H9 (cell line): ENCODE results near the gene CRMP1. TPM values are rescaled to one million over a fixed set of nuclear protein-coding genes. Genes with fewer than 3 reads are reported as not detected.

Experiments
- DNase-seq: peaks from one replicate; pipeline ENCODE4 v3.0.0-alpha.2; 2017
- H2AFZ ChIP-seq: one replicate; pipeline ENCODE4 v1.6.1; 2013; ENCODE audit warnings: mild to moderate bottlenecking, low read length, control low read depth, moderate library complexity
- H2AK5ac ChIP-seq: 2 replicates; pipeline ENCODE4 v1.6.1; 2013; ENCODE audit warnings: low read length, control low read depth, mixed read lengths; ENCODE audit not compliant: insufficient read length
- H2BK120ac ChIP-seq: one replicate; pipeline ENCODE4 v1.6.1; 2013; ENCODE audit warnings: low read depth, mild to moderate bottlenecking, low read length, control low read depth, inconsistent platforms; ENCODE audit not compliant: poor library complexity, severe bottlenecking
- H2BK12ac ChIP-seq: 2 replicates; pipeline ENCODE4 v1.6.1; 2013; ENCODE audit warnings: low read length, control low read depth, mixed read lengths, low read depth; ENCODE audit not compliant: insufficient read length
- H2BK15ac ChIP-seq: 2 replicates; pipeline ENCODE4 v1.6.1; 2013; ENCODE audit warnings: low read depth, low read length, control low read depth
- H2BK20ac ChIP-seq: one replicate; pipeline ENCODE4 v1.6.1; 2013; ENCODE audit warnings: low read depth, mild to moderate bottlenecking, low read length, control low read depth, inconsistent platforms; ENCODE audit not compliant: poor library complexity, severe bottlenecking
- H2BK5ac ChIP-seq: 2 replicates; pipeline ENCODE4 v1.6.1; 2013; ENCODE audit warnings: low read length, control low read depth, mixed read lengths; ENCODE audit not compliant: insufficient read length
- H3K14ac ChIP-seq: 2 replicates; pipeline ENCODE4 v1.6.1; 2013; ENCODE audit warnings: low read length, control low read depth; ENCODE audit not compliant: insufficient read depth
- H3K18ac ChIP-seq: 2 replicates; pipeline ENCODE4 v1.6.1; 2013; ENCODE audit warnings: low read depth, mild to moderate bottlenecking, mixed read lengths, low read length, control low read depth; ENCODE audit not compliant: insufficient read length
- H3K23ac ChIP-seq: 2 replicates; pipeline ENCODE4 v1.6.1; 2013; ENCODE audit warnings: low read length, control low read depth, mixed read lengths, low read depth; ENCODE audit not compliant: insufficient read length
- H3K23me2 ChIP-seq: 2 replicates; pipeline ENCODE4 v1.6.1; 2013; ENCODE audit warnings: low read depth, mild to moderate bottlenecking, mixed read lengths, low read length, control low read depth; ENCODE audit not compliant: insufficient read length, poor library complexity, severe bottlenecking
- H3K27ac ChIP-seq: 2 replicates; pipeline ENCODE4 v1.5.1; 2013; ENCODE audit warnings: low read length, control low read depth, mixed read lengths, low read depth; ENCODE audit not compliant: insufficient read length
- H3K27me3 ChIP-seq: 2 replicates; pipeline ENCODE4 v1.6.1; 2013; ENCODE audit warnings: low read length, control low read depth, inconsistent platforms; ENCODE audit not compliant: insufficient read depth
- H3K4ac ChIP-seq: 2 replicates; pipeline ENCODE4 v1.6.1; 2013; ENCODE audit warnings: low read depth, mild to moderate bottlenecking, control low read depth, inconsistent platforms, low read length, moderate library complexity
- H3K4me1 ChIP-seq: 2 replicates; pipeline ENCODE4 v1.6.1; 2013; ENCODE audit warnings: low read length, control low read depth, inconsistent platforms; ENCODE audit not compliant: insufficient read depth
- H3K4me2 ChIP-seq: 2 replicates; pipeline ENCODE4 v1.6.1; 2013; ENCODE audit warnings: low read length, control low read depth, mixed read lengths; ENCODE audit not compliant: insufficient read length, insufficient read depth
- H3K56ac ChIP-seq: 2 replicates; pipeline ENCODE4 v1.6.1; 2013; ENCODE audit warnings: low read depth, mild to moderate bottlenecking, mixed read lengths, low read length, control low read depth; ENCODE audit not compliant: insufficient read length
- H3K79me1 ChIP-seq: 2 replicates; pipeline ENCODE4 v1.6.1; 2013; ENCODE audit warnings: low read depth, mild to moderate bottlenecking, moderate library complexity, low read length, control low read depth, inconsistent platforms; ENCODE audit not compliant: insufficient read depth, poor library complexity, severe bottlenecking
- H3K79me2 ChIP-seq: 2 replicates; pipeline ENCODE4 v1.6.1; 2013; ENCODE audit warnings: low read length, control low read depth, inconsistent platforms; ENCODE audit not compliant: insufficient read depth
- H3K9ac ChIP-seq: 2 replicates; pipeline ENCODE4 v1.6.1; 2013; ENCODE audit warnings: low read length, control low read depth, mixed read lengths; ENCODE audit not compliant: insufficient read length; ENCODE audit errors: extremely low read depth
- H3K9me3 ChIP-seq: one replicate; pipeline ENCODE4 v1.6.1; 2013; ENCODE audit warnings: low read depth, low read length, inconsistent platforms; ENCODE audit not compliant: control insufficient read depth
- H3T11ph ChIP-seq: one replicate; pipeline ENCODE4 v1.6.1; 2013; ENCODE audit warnings: mild to moderate bottlenecking, low read length, control low read depth, inconsistent platforms
- H4K20me1 ChIP-seq: one replicate; pipeline ENCODE4 v1.6.1; 2013; ENCODE audit not compliant: control insufficient read depth, insufficient read length, insufficient read depth
- H4K5ac ChIP-seq: 2 replicates; pipeline ENCODE4 v1.6.1; 2013; ENCODE audit warnings: low read depth, mild to moderate bottlenecking, mixed read lengths, low read length, control low read depth; ENCODE audit not compliant: insufficient read length
- H4K8ac ChIP-seq: replicated peaks from 2 replicates; pipeline ENCODE4 v1.6.1; 2013; ENCODE audit warnings: low read length, control low read depth, mixed read lengths, low read depth; ENCODE audit not compliant: insufficient read length
- H4K91ac ChIP-seq: 2 replicates; pipeline ENCODE4 v1.6.1; 2013; ENCODE audit warnings: low read depth, mild to moderate bottlenecking, moderate library complexity, mixed read lengths, low read length, control low read depth; ENCODE audit not compliant: insufficient read length
- H3K27ac Mint-ChIP-seq, 3 experiments: 2 replicates in 2 of 3; 3 replicates in 1 of 3; pipeline ENCODE4 v1.8.0; 2020 to 2021; ENCODE audit warnings: mixed read lengths in 3 of 3, mild to moderate bottlenecking in 1 of 3, moderate library complexity in 1 of 3
- H3K27me3 Mint-ChIP-seq: 2 replicates; pipeline ENCODE4 v1.8.0; 2021; ENCODE audit warnings: low read depth, mild to moderate bottlenecking, moderate library complexity, mixed read lengths
- H3K36me3 Mint-ChIP-seq, 3 experiments: 2 replicates in 2 of 3; 3 replicates in 1 of 3; pipeline ENCODE4 v1.8.0; 2020 to 2021; ENCODE audit warnings: low read depth in 3 of 3, mixed read lengths in 3 of 3; ENCODE audit not compliant: insufficient read depth in 1 of 3
- H3K4me1 Mint-ChIP-seq, 2 experiments: 2 replicates each; pipeline ENCODE4 v1.8.0; 2020; ENCODE audit warnings: mixed read lengths in 2 of 2
- H3K4me3 Mint-ChIP-seq, 2 experiments: 2 replicates in 1 of 2; 3 replicates in 1 of 2; pipeline ENCODE4 v1.8.0; 2020 to 2021; ENCODE audit warnings: mild to moderate bottlenecking in 2 of 2, mixed read lengths in 2 of 2, moderate library complexity in 1 of 2
- H3K9me3 Mint-ChIP-seq, 2 experiments: 2 replicates in 1 of 2; 3 replicates in 1 of 2; pipeline ENCODE4 v1.8.0; 2020; ENCODE audit warnings: mild to moderate bottlenecking in 2 of 2, mixed read lengths in 2 of 2, moderate library complexity in 1 of 2
- CTCF ChIP-seq: fragments of 200-600 bp; sonication (generic); conservative IDR thresholded peaks from 3 replicates; pipeline ENCODE4 v1.8.0; 2021; ENCODE audit warnings: antibody characterized with exemption, mild to moderate bottlenecking
- WGBS: extraction: QIAGEN DNeasy Blood & Tissue Kit; methylation state at CpG from one replicate; pipeline ENCODE4 v1.1.7; 2013; ENCODE audit warnings: missing lambda C conversion rate, low lambda C conversion rate, mixed read lengths; ENCODE audit not compliant: insufficient read length; ENCODE audit errors: extremely low coverage; 5-methylcytosine and 5-hydroxymethylcytosine counted together
- total RNA-seq: library from RNA; stranded (reverse); gene quantifications from 2 replicates; pipeline ENCODE4 v1.2.1, GENCODE V29; 2021

The CRMP1 gene
- total RNA-seq, 1 experiment from 2014 or later: 71.6 TPM

DNA sequence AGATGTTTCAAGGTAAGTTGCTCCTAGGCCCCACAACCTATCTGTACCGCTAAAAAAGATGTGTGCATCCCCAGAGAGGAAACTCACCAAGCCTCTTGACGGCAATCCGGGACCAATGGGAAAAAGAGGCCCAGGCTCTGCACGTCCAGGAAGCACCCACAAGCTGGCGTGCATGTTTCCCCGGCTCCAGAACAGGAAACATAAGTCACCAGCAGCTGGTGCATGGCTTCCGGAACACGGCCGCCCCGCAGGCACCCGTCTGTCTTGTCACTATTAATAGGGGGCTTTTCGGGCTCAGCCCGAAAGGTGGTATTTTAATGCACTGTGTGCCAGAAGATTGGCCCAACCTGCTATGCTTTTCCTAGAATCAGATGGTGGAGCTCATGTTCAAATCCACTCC is 22.2 kb downstream of the CRMP1 start:
- H3K23me2 ChIP-seq: no peaks in the 10 kb centered on the region
- H2BK15ac ChIP-seq: no peak overlapping the region
- Mint-ChIP-seq H3K4me1 (peaks cover 16 to 22% of the 10 kb centered on the region in 2 experiments), H3K9me3 (peaks cover 3% of the 10 kb centered on the region in 2 experiments; a peak in 2 of 5 replicates), H3K27ac (no peak overlapping the region), H3K27me3 (peaks cover 4% of the 10 kb centered on the region; the same call in 1 of the 2 replicates), H3K4me3 (no peak overlapping the region), H3K36me3 (peaks cover 21 to 33% (median 26%) of the 10 kb centered on the region in 3 experiments)
- H4K91ac ChIP-seq: no peak overlapping the region
- no peak overlapping the region for H3K56ac ChIP-seq
- DNase-seq: no peak
- no peak overlapping the region for H4K5ac ChIP-seq
- no peaks in the 10 kb centered on the region for H3K27me3 ChIP-seq
- no peak overlapping the region for H4K8ac ChIP-seq
- H3K79me2 ChIP-seq: peaks cover 12% of the 10 kb centered on the region; the same call in 1 of the 2 replicates
- no peak overlapping the region for H3T11ph ChIP-seq
- no peak overlapping the region for H2BK5ac ChIP-seq
- peaks cover 6% of the 10 kb centered on the region; the same call in 1 of the 2 replicates for H3K4me1 ChIP-seq
- no peak overlapping the region for H3K23ac ChIP-seq
- H2BK12ac ChIP-seq: no peak overlapping the region
- peaks cover 8% of the 10 kb centered on the region for H3K79me1 ChIP-seq
- no peak overlapping the region for H3K14ac ChIP-seq
- TF ChIP-seq CTCF: no peak
- H2AK5ac ChIP-seq: no peak overlapping the region
- no peak overlapping the region for H2AFZ ChIP-seq
- no peak overlapping the region for H3K27ac ChIP-seq
- no peaks in the 10 kb centered on the region for H4K20me1 ChIP-seq
- no peak overlapping the region for H3K4me2 ChIP-seq
- no peak overlapping the region for H2BK120ac ChIP-seq
- H2BK20ac ChIP-seq: no peak overlapping the region
- H3K18ac ChIP-seq: no peak overlapping the region
- no CpG with 5 or more reads among the region's 13 CpGs for WGBS
- no peak overlapping the region for H3K9ac ChIP-seq
- no peak overlapping the region for H3K4ac ChIP-seq
- no peaks in the 10 kb centered on the region for H3K9me3 ChIP-seq
